K562 (cell line): Measurements from ENCODE around the gene JUND. TPM values are rescaled to one million over a fixed set of nuclear protein-coding genes. Genes with fewer than 3 reads are reported as not detected.

ENCODE experiments used
- ASH1L ChIP-seq: fragments of 450-650 bp; IDR thresholded peaks from 2 replicates; pipeline ENCODE4 v1.6.1; 2018; ENCODE audit warnings: borderline replicate concordance, mild to moderate bottlenecking, low read depth; ENCODE audit not compliant: partially characterized antibody
- MAZ ChIP-seq, 2 experiments: fragments of 450-650 bp in 1 of 2; sonication (generic) in 1 of 2; formaldehyde crosslinking; IDR thresholded peaks in 1 of 2; conservative IDR thresholded peaks in 1 of 2; 2 replicates each; pipeline versions ENCODE4 v1.4.0 to v1.5.0; 2020; ENCODE audit warnings: mild to moderate bottlenecking in 1 of 2, missing genetic modification reagents in 1 of 2
- VEZF1 ChIP-seq: fragments of 200-800 bp; sonication (Bioruptor generic); IDR thresholded peaks from 2 replicates; pipeline ENCODE4 v1.6.1; 2017; ENCODE audit warnings: missing genetic modification characterization, missing compliant biosample characterization
- ZKSCAN1 ChIP-seq: fragments of 150-350 bp; IDR thresholded peaks from 2 replicates; pipeline ENCODE4 v1.6.1; 2016; ENCODE audit warnings: low read depth, low read length
- ZNF24 ChIP-seq: fragments of 450-650 bp; IDR thresholded peaks from 2 replicates; pipeline ENCODE4 v1.6.1; 2016
- ZNF511 ChIP-seq: sonication (generic); formaldehyde crosslinking; IDR thresholded peaks from 2 replicates; pipeline ENCODE4 v1.8.0; 2022; ENCODE audit warnings: mild to moderate bottlenecking, missing genetic modification reagents
- ZNF592 ChIP-seq: fragments of 450-650 bp; IDR thresholded peaks from 2 replicates; pipeline ENCODE4 v1.6.1; 2017; ENCODE audit warnings: antibody characterized with exemption, mild to moderate bottlenecking
- polyA plus RNA-seq, 8 experiments: library from polyadenylated mRNA; depleted of rRNA in 4 of 8; stranded (reverse) in 5 of 8; unstranded in 3 of 8; fragments of >200 nt; fragmentation: Nextera tagmentation in 2 of 8; fragmentation: Illumina TruSeq in 1 of 8; extraction: Ambion mirVana in 2 of 8; extraction: Trizol in 1 of 8; gene quantifications; 2 replicates each; pipeline versions ENCODE4 v1.2.1 to v1.2.3, GENCODE V29; 2011 to 2014; ENCODE audit warnings: inconsistent platforms in 1 of 8, missing spikeins in 1 of 8
- total RNA-seq, 7 experiments: library from RNA; depleted of rRNA in 6 of 7; stranded (reverse); fragments of >200 nt in 6 of 7; fragmentation: Illumina TruSeq in 2 of 7; extraction: Trizol in 2 of 7; gene quantifications; 2 replicates each; pipeline versions ENCODE4 v1.2.1 to v1.2.3, GENCODE V29; 2011 to 2021; ENCODE audit warnings: low replicate concordance in 1 of 7
- TF ChIP-seq, protein P1 (sequence below), 3 experiments: fragments of 200-800 bp in 1 of 3; sonication (Bioruptor generic) in 1 of 3; sonication (generic) in 1 of 3; formaldehyde crosslinking in 1 of 3; IDR thresholded peaks; 2 replicates each; pipeline versions ENCODE4 v1.6.1 to v1.8.0; 2016 to 2022; ENCODE audit warnings: mild to moderate bottlenecking in 2 of 3, missing compliant biosample characterization in 2 of 3, missing genetic modification characterization in 2 of 3, missing genetic modification reagents in 1 of 3

Gene JUND
- total and polyA plus RNA-seq, 9 of the 15 experiments (the other 6 are each of a cell fraction or from before 2014, with no cell fraction given) = 6.4 to 286 (median 42.3) TPM

- TF ChIP-seq ZNF592 = 0 out of 2 replicates have a peak, but pooled peaks have one; percentile 49
- TF ChIP-seq, protein P1, sequence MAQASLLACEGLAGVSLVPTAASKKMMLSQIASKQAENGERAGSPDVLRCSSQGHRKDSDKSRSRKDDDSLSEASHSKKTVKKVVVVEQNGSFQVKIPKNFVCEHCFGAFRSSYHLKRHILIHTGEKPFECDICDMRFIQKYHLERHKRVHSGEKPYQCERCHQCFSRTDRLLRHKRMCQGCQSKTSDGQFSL (CRISPR knock-in tag; IDR thresholded peaks at IDR 0.05) = peak; percentile 91
- TF ChIP-seq, protein P1 (tag; IDR thresholded peaks at IDR 0.05) = no peak
- no peak for TF ChIP-seq ZNF511
- peak; percentile 94 for TF ChIP-seq ZNF24
- peak in 1 of 2 experiments; percentile 19; a peak in 1 of 4 replicates for TF ChIP-seq MAZ (CRISPR knock-in tag; conservative IDR thresholded peaks at IDR 0.05 in 1 of 2, IDR thresholded peaks at IDR 0.05 in 1 of 2)
- peak; percentile 52; the same call in 1 of the 2 replicates for TF ChIP-seq VEZF1 (CRISPR knock-in tag)
- TF ChIP-seq ASH1L = peak; percentile 15
- peak; percentile 97 for TF ChIP-seq ZKSCAN1
Observed at GRCh38 chr19:18290302-18291018, 9.0 kb upstream of the JUND start (continued).
